ENCODE results near the gene SUMO3. TPM values are rescaled to one million over a fixed set of nuclear protein-coding genes. Genes with fewer than 3 reads are reported as not detected.

The SUMO3 gene
- total RNA-seq, 3 donors from 2014 or later = 64.2 to 64.8 (median 64.4) TPM

- peak in 1 of 2 donors; percentile 49 for DNase-seq (ENCODE audit: low spot score in 2 of 2)
- Histone ChIP-seq H3K36me3 (peaks cover 10% of the 10 kb centered on the region), H3K27ac (no peak overlapping the region), H3K4me3 (no peak overlapping the region), H3K27me3 (no peaks in the 10 kb centered on the region), H3K9me3 (no peaks in the 10 kb centered on the region), H3K4me1 (peaks cover 9% of the 10 kb centered on the region in 2 donors)
- TF ChIP-seq, protein P1, sequence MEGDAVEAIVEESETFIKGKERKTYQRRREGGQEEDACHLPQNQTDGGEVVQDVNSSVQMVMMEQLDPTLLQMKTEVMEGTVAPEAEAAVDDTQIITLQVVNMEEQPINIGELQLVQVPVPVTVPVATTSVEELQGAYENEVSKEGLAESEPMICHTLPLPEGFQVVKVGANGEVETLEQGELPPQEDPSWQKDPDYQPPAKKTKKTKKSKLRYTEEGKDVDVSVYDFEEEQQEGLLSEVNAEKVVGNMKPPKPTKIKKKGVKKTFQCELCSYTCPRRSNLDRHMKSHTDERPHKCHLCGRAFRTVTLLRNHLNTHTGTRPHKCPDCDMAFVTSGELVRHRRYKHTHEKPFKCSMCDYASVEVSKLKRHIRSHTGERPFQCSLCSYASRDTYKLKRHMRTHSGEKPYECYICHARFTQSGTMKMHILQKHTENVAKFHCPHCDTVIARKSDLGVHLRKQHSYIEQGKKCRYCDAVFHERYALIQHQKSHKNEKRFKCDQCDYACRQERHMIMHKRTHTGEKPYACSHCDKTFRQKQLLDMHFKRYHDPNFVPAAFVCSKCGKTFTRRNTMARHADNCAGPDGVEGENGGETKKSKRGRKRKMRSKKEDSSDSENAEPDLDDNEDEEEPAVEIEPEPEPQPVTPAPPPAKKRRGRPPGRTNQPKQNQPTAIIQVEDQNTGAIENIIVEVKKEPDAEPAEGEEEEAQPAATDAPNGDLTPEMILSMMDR (IDR thresholded peaks at IDR 0.05) = no peak
- TF ChIP-seq POLR2AphosphoS5 (IDR thresholded peaks at IDR 0.05) (no peak), POLR2A (IDR thresholded peaks at IDR 0.05) (no peak)
- intact Hi-C loops (cut with DNase I; ENCODE audit: low total_unique reads) = no loop called here
These were observed 29.6 kb upstream of the SUMO3 start for GRCh38 chr21:44847261-44848056.

- TF ChIP-seq, protein P1 (IDR thresholded peaks at IDR 0.05) = no peak
- TF ChIP-seq POLR2AphosphoS5 (IDR thresholded peaks at IDR 0.05) (no peak), POLR2A (IDR thresholded peaks at IDR 0.05) (no peak)
- Histone ChIP-seq H3K9me3 (no peaks in the 10 kb centered on the region), H3K4me3 (peak overlapping the region in 1 of 3 donors; percentile 63), H3K4me1 (peaks cover 9% of the 10 kb centered on the region in 2 donors), H3K36me3 (peaks cover 10% of the 10 kb centered on the region), H3K27ac (peak overlapping the region in 1 of 2 donors; percentile 14), H3K27me3 (no peaks in the 10 kb centered on the region)
- intact Hi-C loops (cut with DNase I; ENCODE audit: low total_unique reads) = no loop called here
- peak; percentile 53 to 62 for DNase-seq (ENCODE audit: low spot score in 2 of 2)
These were observed 28.8 kb upstream of the SUMO3 start for GRCh38 chr21:44846485-44847260.

GRCh38 chr21:44846224-44846484, 28.3 kb upstream of the SUMO3 start:
- Histone ChIP-seq H3K9me3 (no peaks in the 10 kb centered on the region), H3K4me3 (peak overlapping the region; percentile 24 to 63 (median 44)), H3K4me1 (peaks cover 9% of the 10 kb centered on the region in 2 donors), H3K36me3 (peaks cover 10% of the 10 kb centered on the region), H3K27ac (peak overlapping the region in 1 of 2 donors; percentile 14), H3K27me3 (no peaks in the 10 kb centered on the region)
- DNase-seq (ENCODE audit: low spot score in 2 of 2) = no peak
- TF ChIP-seq POLR2AphosphoS5 (IDR thresholded peaks at IDR 0.05) = no peak
- TF ChIP-seq POLR2A (IDR thresholded peaks at IDR 0.05) = no peak
- TF ChIP-seq, protein P1 (IDR thresholded peaks at IDR 0.05) = no peak
- intact Hi-C loops (cut with DNase I; ENCODE audit: low total_unique reads) = no loop called here

DNA sequence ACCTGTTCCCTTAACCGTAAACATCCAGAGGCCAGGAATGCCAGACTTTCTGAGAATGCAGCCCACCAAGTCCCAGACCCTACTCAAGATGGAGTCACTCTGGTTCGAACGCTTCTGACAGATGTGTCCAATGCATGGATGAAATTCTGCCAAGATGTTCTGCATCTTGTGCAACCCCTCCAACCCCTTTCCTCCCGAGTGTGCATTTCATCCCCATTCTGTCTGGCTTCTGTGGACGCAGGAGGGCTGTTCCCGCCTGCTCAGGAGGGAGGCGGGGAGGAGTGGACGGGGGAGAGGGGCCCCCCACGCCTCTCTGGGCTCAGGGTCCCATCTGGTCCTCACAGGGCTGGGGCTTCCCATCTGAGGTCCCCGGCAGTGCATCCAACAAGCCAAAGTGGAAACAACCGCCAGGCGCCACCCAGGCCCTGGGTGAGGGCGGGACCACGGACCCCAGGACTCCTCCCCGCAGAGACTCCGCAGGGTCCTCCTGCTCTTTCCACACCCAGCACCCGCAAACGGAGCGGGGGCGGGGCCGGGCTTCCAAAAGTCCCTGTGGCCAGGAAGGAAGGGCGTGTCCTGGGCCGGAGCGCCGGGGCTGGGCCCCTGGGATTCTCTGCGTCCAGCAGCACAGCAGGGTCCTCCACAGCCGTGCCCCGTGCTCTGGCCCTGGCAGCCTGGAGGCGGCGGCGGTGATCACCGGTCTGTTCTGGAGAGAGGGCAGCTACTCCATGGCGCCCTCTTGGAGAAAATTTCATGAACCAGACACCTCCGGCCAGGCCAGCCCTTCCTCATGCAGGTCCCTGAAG, 27.8 kb upstream of the SUMO3 start:
- H3K4me3 ChIP-seq = peak overlapping the region; percentile 24 to 63 (median 44)
- DNase-seq (ENCODE audit: low spot score in 2 of 2) = peak; percentile 50 to 60
- H3K36me3 ChIP-seq = peaks cover 5% of the 10 kb centered on the region
- intact Hi-C loops (cut with DNase I; ENCODE audit: low total_unique reads) = no loop called here
- TF ChIP-seq POLR2AphosphoS5 (IDR thresholded peaks at IDR 0.05) (no peak), POLR2A (IDR thresholded peaks at IDR 0.05) (no peak)
- TF ChIP-seq, protein P1 (IDR thresholded peaks at IDR 0.05) = no peak
- H3K9me3 ChIP-seq = no peaks in the 10 kb centered on the region
- no peaks in the 10 kb centered on the region for H3K27me3 ChIP-seq
- H3K27ac ChIP-seq = peak overlapping the region in 1 of 2 donors; percentile 14
- H3K4me1 ChIP-seq = peaks cover 9% of the 10 kb centered on the region in 2 donors
